GM12874 (cell line): ENCODE results near the gene GTPBP2.

Experiments
- CTCF ChIP-seq: IDR thresholded peaks from 2 replicates; pipeline ENCODE4 v1.5.1; 2011; ENCODE audit warnings: low read depth, mild to moderate bottlenecking, control low read depth, low read length, moderate library complexity; ENCODE audit not compliant: insufficient read depth

Gene GTPBP2

GRCh38 chr6:43645613-43645964 lies 16.5 kb upstream of the GTPBP2 start:
- no peak for TF ChIP-seq CTCF

GRCh38 chr6:43644940-43645612 lies 16.0 kb upstream of the GTPBP2 start, which contains the start of gene RSPH9:
RSPH9 (plus strand) TSS chr6:43645036; CDS start chr6:43645099, 63 bp downstream.
- TF ChIP-seq CTCF = no peak

GRCh38 chr6:43639984-43640800 lies 11.1 kb upstream of the GTPBP2 start:
- no peak for TF ChIP-seq CTCF

- TF ChIP-seq CTCF = no peak
Observed at GRCh38 chr6:43636308-43636659, 7.2 kb upstream of the GTPBP2 start.

- no peak for TF ChIP-seq CTCF
Observed at GRCh38 chr6:43635387-43636307, 6.6 kb upstream of the GTPBP2 start, which contains the start of gene MAD2L1BP. MAD2L1BP (plus strand) TSS chr6:43635840; CDS start chr6:43635876, 36 bp downstream.

- no peak for TF ChIP-seq CTCF
Observed at GRCh38 chr6:43634702-43635303, 5.7 kb upstream of the GTPBP2 start.
